ENCODE results near the gene PCDHA8. TPM values are rescaled to one million over a fixed set of nuclear protein-coding genes. Genes with fewer than 3 reads are reported as not detected.

PCDHA8 gene
- total and polyA plus RNA-seq, 2 of the 8 experiments (the other 6 are each of a cell fraction or from before 2014, with no cell fraction given), result 0.14 to 0.52 TPM

DNA sequence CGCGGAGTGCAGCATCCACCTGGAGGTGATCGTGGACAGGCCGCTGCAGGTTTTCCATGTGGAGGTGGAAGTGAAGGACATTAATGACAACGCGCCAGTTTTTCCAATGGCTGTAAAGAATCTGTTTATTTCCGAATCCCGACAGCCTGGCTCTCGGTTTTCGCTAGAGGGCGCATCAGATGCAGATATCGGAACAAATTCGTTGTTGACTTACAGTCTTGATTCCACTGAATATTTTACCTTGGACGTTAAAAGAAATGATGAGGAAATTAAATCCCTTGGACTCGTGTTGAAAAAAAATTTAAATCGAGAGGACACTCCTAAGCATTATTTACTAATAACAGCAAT, 39.5 kb upstream of the PCDHA8 start:
- H2BK20ac ChIP-seq (ENCODE audit: low read length), result no peak overlapping the region
- ChIA-PET POLR2A (ENCODE audit: partially characterized antibody) (no interaction called here), CTCF (ENCODE audit: partially characterized antibody) (interaction anchor here (0.6 to 1.6 kb wide), 9 partner anchors 8 to 243 kb away, joined by 3 to 4 read pairs (median 3); partner anchors contain the start of genes PCDHA11 and PCDHA6)
- H4K5ac ChIP-seq (ENCODE audit: insufficient read length, low read depth, low read length), result no peak overlapping the region
- no peak overlapping the region for H4K8ac ChIP-seq (ENCODE audit: extremely low read depth, insufficient read depth, low read length)
- H2BK5ac ChIP-seq (ENCODE audit: low read depth, low read length), result no peak overlapping the region
- H4K20me1 ChIP-seq (replicated peaks in 1 of 2; ENCODE audit: control insufficient read depth in 1 of 2, insufficient read depth in 2 of 2, low read length in 2 of 2), result no peaks in the 10 kb centered on the region
- no peaks in the 10 kb centered on the region for H3K79me1 ChIP-seq (ENCODE audit: low read depth, low read length)
- FAIRE-seq (no peak), DNase-seq (ENCODE audit: low read depth in 1 of 2, low spot score in 2 of 2) (no peak)
- H3K4me1 ChIP-seq (replicated peaks in 1 of 4; ENCODE audit: control insufficient read depth in 3 of 4, insufficient read depth in 4 of 4, low read length in 3 of 4), result no peaks in the 10 kb centered on the region
- WGBS, 2 experiments (ENCODE audit: extremely low coverage in 1 of 2, insufficient coverage in 1 of 2, insufficient read length in 1 of 2, insufficient replicate concordance in 2 of 2, low coverage in 1 of 2, low lambda C conversion rate in 2 of 2, missing lambda C conversion rate in 1 of 2), result 89% methylated on average over 16 of the region's 16 CpGs; no CpG with 5 or more reads in 1 of the 2 experiments
- H2BK12ac ChIP-seq (ENCODE audit: low read depth, low read length), result no peak overlapping the region
- H3K18ac ChIP-seq (ENCODE audit: extremely low read depth, low read length), result no peak overlapping the region
- H3K27ac ChIP-seq (ENCODE audit: low read depth, low read length), result no peak overlapping the region
- H3K9me3 ChIP-seq (ENCODE audit: insufficient read depth in 2 of 2, low read depth in 1 of 2, low read length in 1 of 2), result peaks cover 0 to 28% of the 10 kb centered on the region in 2 experiments; a peak in 2 of 4 replicates
- H4K91ac ChIP-seq (replicated peaks; ENCODE audit: insufficient read length, low read length), result no peak overlapping the region
- peak overlapping the region in 1 of 4 experiments; percentile 28; a peak in 1 of 8 replicates for H3K4me3 ChIP-seq (ENCODE audit: extremely low read depth in 1 of 4, insufficient read depth in 2 of 4, low read depth in 3 of 4, low read length in 4 of 4)
- no peak overlapping the region for H3K14ac ChIP-seq (ENCODE audit: insufficient read length)
- no peak overlapping the region for H3K9ac ChIP-seq (replicated peaks in 1 of 4; ENCODE audit: extremely low read depth in 1 of 4, low read depth in 3 of 4, low read length in 3 of 4)
- H3K56ac ChIP-seq (replicated peaks; ENCODE audit: insufficient read length, low read depth, low read length), result no peak overlapping the region
- H2AFZ ChIP-seq (ENCODE audit: low read length), result no peak overlapping the region
- H2AK5ac ChIP-seq (ENCODE audit: low read depth, low read length), result no peak overlapping the region
- peaks cover 0 to 22% (median 0%) of the 10 kb centered on the region in 4 experiments; a peak in 3 of 8 replicates for H3K36me3 ChIP-seq (ENCODE audit: control insufficient read depth in 2 of 4, insufficient read depth in 4 of 4, low read length in 3 of 4)
- H3K27me3 ChIP-seq (replicated peaks in 1 of 4; ENCODE audit: control insufficient read depth in 3 of 4, extremely low read depth in 1 of 4, insufficient read depth in 3 of 4, low read length in 3 of 4), result no peaks in the 10 kb centered on the region
- no peak overlapping the region for H2BK120ac ChIP-seq (replicated peaks; ENCODE audit: low read depth, low read length)
- no peak overlapping the region for H2BK15ac ChIP-seq (ENCODE audit: low read length)
- no peaks in the 10 kb centered on the region for H3K79me2 ChIP-seq (ENCODE audit: control insufficient read depth in 1 of 2, insufficient read depth in 2 of 2, low read length in 2 of 2)
- H3K4ac ChIP-seq (replicated peaks; ENCODE audit: insufficient read length, low read depth, low read length), result no peak overlapping the region
- H3K4me2 ChIP-seq (ENCODE audit: insufficient read depth in 1 of 2, low read depth in 2 of 2, low read length in 2 of 2), result no peak overlapping the region; a peak in 1 of 4 replicates
- no peak overlapping the region for H3K23ac ChIP-seq (ENCODE audit: insufficient read length)
- no peaks in the 10 kb centered on the region for H3K23me2 ChIP-seq (ENCODE audit: low read depth, low read length)
- no peak for TF ChIP-seq SAP30 (IDR thresholded peaks at IDR 0.05; ENCODE audit: insufficient read depth, insufficient replicate concordance, low read length)
- no peak for TF ChIP-seq SIX5 (IDR thresholded peaks at IDR 0.05; ENCODE audit: low read depth, low read length)
- no peak for TF ChIP-seq ASH2L (IDR thresholded peaks at IDR 0.05; ENCODE audit: low read length)
- no peak for TF ChIP-seq KDM1A (IDR thresholded peaks at IDR 0.05; ENCODE audit: borderline replicate concordance, low read length)
- TF ChIP-seq RXRA (IDR thresholded peaks at IDR 0.05; ENCODE audit: insufficient read depth, low read depth, low read length), result no peak
- TF ChIP-seq HDAC6 (IDR thresholded peaks at IDR 0.05; ENCODE audit: low read depth, low read length), result no peak
- TF ChIP-seq TBP (IDR thresholded peaks at IDR 0.05; ENCODE audit: low read depth, low read length), result no peak
- no peak for TF ChIP-seq TAF1 (IDR thresholded peaks at IDR 0.05; ENCODE audit: low read depth, low read length)
- TF ChIP-seq SUZ12 (IDR thresholded peaks at IDR 0.05; ENCODE audit: low read length), result no peak
- no peak for TF ChIP-seq JUN (IDR thresholded peaks at IDR 0.05; ENCODE audit: low read depth, low read length)
- no peak for TF ChIP-seq CHD1 (IDR thresholded peaks at IDR 0.05; ENCODE audit: low read depth, low read length)
- TF ChIP-seq, protein P1, sequence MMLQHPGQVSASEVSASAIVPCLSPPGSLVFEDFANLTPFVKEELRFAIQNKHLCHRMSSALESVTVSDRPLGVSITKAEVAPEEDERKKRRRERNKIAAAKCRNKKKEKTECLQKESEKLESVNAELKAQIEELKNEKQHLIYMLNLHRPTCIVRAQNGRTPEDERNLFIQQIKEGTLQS (IDR thresholded peaks at IDR 0.05; ENCODE audit: insufficient read depth, low read depth, low read length), result no peak
- TF ChIP-seq POLR2A (IDR thresholded peaks at IDR 0.05; ENCODE audit: control extremely low read depth in 1 of 2, low read depth in 2 of 2, low read length in 2 of 2), result no peak
- TF ChIP-seq, protein P2, sequence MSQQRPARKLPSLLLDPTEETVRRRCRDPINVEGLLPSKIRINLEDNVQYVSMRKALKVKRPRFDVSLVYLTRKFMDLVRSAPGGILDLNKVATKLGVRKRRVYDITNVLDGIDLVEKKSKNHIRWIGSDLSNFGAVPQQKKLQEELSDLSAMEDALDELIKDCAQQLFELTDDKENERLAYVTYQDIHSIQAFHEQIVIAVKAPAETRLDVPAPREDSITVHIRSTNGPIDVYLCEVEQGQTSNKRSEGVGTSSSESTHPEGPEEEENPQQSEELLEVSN (IDR thresholded peaks at IDR 0.05), result no peak
